HG03354 (cell line): ENCODE measurements around the gene FXYD2.

Source experiments
- ATAC-seq: cut with Tn5 transposase; IDR thresholded peaks from one replicate; pipeline ENCODE4 v1.9.1; 2021; ENCODE audit warnings: mild to moderate bottlenecking; ENCODE audit not compliant: unreplicated experiment, poor library complexity, severe bottlenecking

FXYD2 gene

GRCh38 chr11:117837070-117837776 lies 12.7 kb upstream of the FXYD2 start:
- ATAC-seq, result no peak

- no peak for ATAC-seq
These were observed 11.8 kb upstream of the FXYD2 start for GRCh38 chr11:117836077-117836960.

GRCh38 chr11:117835576-117835975 lies 11.0 kb upstream of the FXYD2 start:
- no peak for ATAC-seq

GRCh38 chr11:117834838-117835443 lies 10.4 kb upstream of the FXYD2 start:
- ATAC-seq, result no peak

GRCh38 chr11:117834068-117834810 lies 9.7 kb upstream of the FXYD2 start:
- no peak for ATAC-seq

- no peak for ATAC-seq
These were observed 8.9 kb upstream of the FXYD2 start for GRCh38 chr11:117833401-117833891.

GRCh38 chr11:117832511-117832910 lies 8.0 kb upstream of the FXYD2 start:
- ATAC-seq, result no peak

- ATAC-seq, result no peak
These were observed 7.3 kb upstream of the FXYD2 start for GRCh38 chr11:117831661-117832415.

- ATAC-seq, result no peak
These were observed 6.3 kb upstream of the FXYD2 start for GRCh38 chr11:117830674-117831351.

- no peak for ATAC-seq
These were observed 5.5 kb upstream of the FXYD2 start for GRCh38 chr11:117830072-117830471.

GRCh38 chr11:117829369-117829725 lies 4.8 kb upstream of the FXYD2 start:
- no peak for ATAC-seq

- peak; percentile 77 for ATAC-seq
These were observed 4.2 kb upstream of the FXYD2 start for GRCh38 chr11:117828611-117829368.

- peak; percentile 4 for ATAC-seq
These were observed 3.3 kb upstream of the FXYD2 start for GRCh38 chr11:117827521-117828511.

- no peak for ATAC-seq
These were observed 2.3 kb upstream of the FXYD2 start for GRCh38 chr11:117826832-117827231.

GRCh38 chr11:117826190-117826570 lies 1.6 kb upstream of the FXYD2 start:
- ATAC-seq, result no peak

- no peak for ATAC-seq
These were observed 1.1 kb upstream of the FXYD2 start for GRCh38 chr11:117825538-117826189.
